Left lung (tissue), 10 donors: ENCODE data around the gene ATP9A. TPM values are rescaled to one million over a fixed set of nuclear protein-coding genes. Genes with fewer than 3 reads are reported as not detected.

Experiments
- ATAC-seq: fragments of 200-7000 bp; cut with Tn5 transposase; one replicate; pipeline ENCODE4 v1.9.1; 2020; ENCODE audit warnings: moderate library complexity
- DNase-seq, 4 donors: peaks; one replicate each; pipeline ENCODE4 v3.0.0-alpha.2; 2013 to 2020
- H3K27ac ChIP-seq, 2 donors: fragments of 200-600 bp; sonication (generic) in 1 of 2; one replicate each; pipeline versions ENCODE4 v1.5.0 to v1.8.0; 2020 to 2021
- H3K27me3 ChIP-seq, 2 donors: fragments of 200-600 bp; sonication (generic) in 1 of 2; one replicate each; pipeline versions ENCODE4 v1.5.0 to v1.8.0; 2020 to 2021
- H3K36me3 ChIP-seq, 2 donors: fragments of 200-600 bp; sonication (generic) in 1 of 2; one replicate each; pipeline versions ENCODE4 v1.5.0 to v1.8.0; 2020 to 2021
- H3K4me1 ChIP-seq, 2 donors: fragments of 200-600 bp; one replicate each; pipeline ENCODE4 v1.8.0; 2021
- H3K4me3 ChIP-seq, 2 donors: fragments of 200-600 bp; sonication (generic) in 1 of 2; one replicate each; pipeline versions ENCODE4 v1.5.0 to v1.8.0; 2020 to 2021; ENCODE audit warnings: mild to moderate bottlenecking in 1 of 2
- H3K9me3 ChIP-seq, 2 donors: fragments of 200-600 bp; sonication (generic) in 1 of 2; one replicate each; pipeline versions ENCODE4 v1.5.0 to v1.8.0; 2020 to 2021
- CTCF ChIP-seq, 2 donors: fragments of 200-600 bp; sonication (generic) in 1 of 2; IDR thresholded peaks; one replicate each; pipeline versions ENCODE4 v1.5.0 to v1.8.0; 2021; ENCODE audit warnings: antibody characterized with exemption in 2 of 2
- intact Hi-C, 2 donors: fragments of 100-400 bp; cut with DNase I; formaldehyde crosslinking; loops; one replicate each; pipeline versions ENCODE4 v1.11.2 to v1.14.2; 2022
- polyA plus RNA-seq, 6 donors: library from polyadenylated mRNA; unstranded; fragments of 120-200 nt; gene quantifications; one replicate each; pipeline ENCODE4 v1.2.1, GENCODE V29; 2013; ENCODE audit not compliant: insufficient read length in 6 of 6
- total RNA-seq, 2 donors: library from RNA; stranded (reverse); fragmentation: NEBNext Ultra II Directional; extraction: Animal tissue kit (Norgen Biotek cat#: 25700); gene quantifications; one replicate each; pipeline ENCODE4 v1.2.1, GENCODE V29; 2021
- donor health status: DM: no; HTN: yes; CAD: no.
- donor health status: DM: no; HTN: no; CAD: no.

Gene ATP9A
- total and polyA plus RNA-seq, 8 donors, result 15.3 to 59.7 (median 50.4) TPM

GRCh38 chr20:51667491-51667890, 100.7 kb downstream of the ATP9A start:
- H3K36me3 ChIP-seq, result peaks cover 0 to 23% of the 10 kb centered on the region in 2 donors
- ATAC-seq (no peak), DNase-seq (no peak)
- intact Hi-C loops, result no loop called here
- no peaks in the 10 kb centered on the region for H3K4me1 ChIP-seq
- no peaks in the 10 kb centered on the region for H3K9me3 ChIP-seq
- no peak overlapping the region for H3K4me3 ChIP-seq
- TF ChIP-seq CTCF (IDR thresholded peaks at IDR 0.05), result no peak
- H3K27me3 ChIP-seq, result no peaks in the 10 kb centered on the region
- no peak overlapping the region for H3K27ac ChIP-seq

- ATAC-seq (no peak), DNase-seq (no peak)
- H3K4me3 ChIP-seq, result no peak overlapping the region
- no peaks in the 10 kb centered on the region for H3K4me1 ChIP-seq
- no peaks in the 10 kb centered on the region for H3K27me3 ChIP-seq
- H3K9me3 ChIP-seq, result no peaks in the 10 kb centered on the region
- H3K27ac ChIP-seq, result no peak overlapping the region
- peaks cover 0 to 23% of the 10 kb centered on the region in 2 donors for H3K36me3 ChIP-seq
- TF ChIP-seq CTCF (IDR thresholded peaks at IDR 0.05), result no peak
- intact Hi-C loops, result no loop called here
These were observed 101.2 kb downstream of the ATP9A start for GRCh38 chr20:51667002-51667408.

- DNase-seq, result no peak
- H3K4me3 ChIP-seq, result no peak overlapping the region
- H3K27me3 ChIP-seq, result no peaks in the 10 kb centered on the region
- TF ChIP-seq CTCF (IDR thresholded peaks at IDR 0.05), result no peak
- intact Hi-C loops, result no loop called here
- H3K36me3 ChIP-seq, result peaks cover 0 to 23% of the 10 kb centered on the region in 2 donors
- no peaks in the 10 kb centered on the region for H3K4me1 ChIP-seq
- no peaks in the 10 kb centered on the region for H3K9me3 ChIP-seq
- peak; percentile 48 for ATAC-seq
- H3K27ac ChIP-seq, result no peak overlapping the region
These were observed 102.1 kb downstream of the ATP9A start for GRCh38 chr20:51666126-51666525.

GRCh38 chr20:51665543-51666118, 102.6 kb downstream of the ATP9A start:
- ATAC-seq (peak; percentile 83), DNase-seq (no peak)
- no peaks in the 10 kb centered on the region for H3K9me3 ChIP-seq
- H3K36me3 ChIP-seq, result peaks cover 0 to 19% of the 10 kb centered on the region in 2 donors
- H3K4me3 ChIP-seq, result no peak overlapping the region
- H3K27ac ChIP-seq, result peak overlapping the region in 1 of 2 donors; percentile 44
- TF ChIP-seq CTCF (IDR thresholded peaks at IDR 0.05), result no peak
- H3K27me3 ChIP-seq, result no peaks in the 10 kb centered on the region
- no peaks in the 10 kb centered on the region for H3K4me1 ChIP-seq
- intact Hi-C loops, result no loop called here

GRCh38 chr20:51661609-51662178, 106.5 kb downstream of the ATP9A start:
- intact Hi-C loops, result no loop called here
- Histone ChIP-seq H3K36me3 (peaks cover 0 to 4% of the 10 kb centered on the region in 2 donors), H3K27ac (no peak overlapping the region), H3K9me3 (no peaks in the 10 kb centered on the region), H3K4me3 (no peak overlapping the region), H3K27me3 (no peaks in the 10 kb centered on the region), H3K4me1 (no peaks in the 10 kb centered on the region)
- DNase-seq, result no peak
- no peak for TF ChIP-seq CTCF (IDR thresholded peaks at IDR 0.05)
- peak; percentile 30 for ATAC-seq
